Measurements from ENCODE around the gene PPP1R13L. TPM values are rescaled to one million over a fixed set of nuclear protein-coding genes. Genes with fewer than 3 reads are reported as not detected.

The PPP1R13L gene
- total RNA-seq, 2 experiments from 2014 or later, result 7.8 to 15.5 TPM

DNA sequence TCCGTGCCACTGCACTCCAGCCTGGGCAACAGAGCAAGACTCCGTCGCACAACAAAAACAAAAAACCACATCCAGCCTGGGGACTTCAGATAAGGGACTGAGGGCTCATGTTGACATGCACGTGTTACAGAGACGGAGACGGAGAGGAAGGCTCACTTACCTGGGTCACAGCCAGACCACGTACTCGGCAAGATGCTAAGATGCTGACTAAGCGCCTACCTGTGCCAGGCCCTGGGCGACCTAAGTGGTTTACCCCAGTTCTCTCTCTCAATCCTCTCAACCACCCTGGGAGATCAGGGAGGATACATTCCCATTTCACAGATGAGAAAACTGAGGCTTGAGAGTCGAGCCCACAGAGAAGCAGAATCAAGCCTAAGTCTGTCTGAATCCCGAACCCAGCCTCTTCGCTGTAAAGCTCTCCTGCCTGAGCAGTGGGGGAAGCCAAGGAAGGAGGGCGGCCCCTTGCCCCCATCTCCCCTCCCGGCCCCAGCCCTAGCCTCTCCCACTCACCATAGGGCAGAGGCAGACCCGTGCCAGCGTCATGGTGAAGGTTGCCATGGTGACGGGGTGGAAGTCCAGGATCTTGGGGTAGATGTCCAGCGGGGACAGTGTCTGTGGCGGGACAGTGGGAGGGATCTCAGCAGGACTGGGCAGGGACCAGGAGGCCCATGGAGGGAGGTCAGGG lies 48.0 kb downstream of the PPP1R13L start:
- Histone ChIP-seq H3K9me2 (ENCODE audit: insufficient read depth, low read length) (no peaks in the 10 kb centered on the region), H3K4me2 (ENCODE audit: low read length) (no peak overlapping the region), H3K4me1 (ENCODE audit: insufficient read depth, low read length, poor library complexity, severe bottlenecking) (no peaks in the 10 kb centered on the region), H3K9me3 (ENCODE audit: low read length) (no peaks in the 10 kb centered on the region), H4K20me1 (ENCODE audit: insufficient read depth, low read length) (no peaks in the 10 kb centered on the region), H3K79me2 (ENCODE audit: insufficient read depth, low read depth, low read length) (no peaks in the 10 kb centered on the region), H3K36me3 (ENCODE audit: insufficient read depth, low read length) (peaks cover 29% of the 10 kb centered on the region), H3K4me3 (ENCODE audit: low read depth, low read length, poor library complexity, severe bottlenecking) (no peak overlapping the region), H2AFZ (ENCODE audit: low read length) (no peak overlapping the region), H3K27ac (ENCODE audit: low read depth, low read length, poor library complexity, severe bottlenecking) (no peak overlapping the region)
- no peak for DNase-seq (ENCODE audit: low spot score)
- no TSS peak for BruUV-seq (replicated peaks)
- ChIA-PET CTCF (ENCODE audit: unreplicated experiment) (no interaction called here), POLR2A (no interaction called here)
- TF ChIP-seq, protein P1, sequence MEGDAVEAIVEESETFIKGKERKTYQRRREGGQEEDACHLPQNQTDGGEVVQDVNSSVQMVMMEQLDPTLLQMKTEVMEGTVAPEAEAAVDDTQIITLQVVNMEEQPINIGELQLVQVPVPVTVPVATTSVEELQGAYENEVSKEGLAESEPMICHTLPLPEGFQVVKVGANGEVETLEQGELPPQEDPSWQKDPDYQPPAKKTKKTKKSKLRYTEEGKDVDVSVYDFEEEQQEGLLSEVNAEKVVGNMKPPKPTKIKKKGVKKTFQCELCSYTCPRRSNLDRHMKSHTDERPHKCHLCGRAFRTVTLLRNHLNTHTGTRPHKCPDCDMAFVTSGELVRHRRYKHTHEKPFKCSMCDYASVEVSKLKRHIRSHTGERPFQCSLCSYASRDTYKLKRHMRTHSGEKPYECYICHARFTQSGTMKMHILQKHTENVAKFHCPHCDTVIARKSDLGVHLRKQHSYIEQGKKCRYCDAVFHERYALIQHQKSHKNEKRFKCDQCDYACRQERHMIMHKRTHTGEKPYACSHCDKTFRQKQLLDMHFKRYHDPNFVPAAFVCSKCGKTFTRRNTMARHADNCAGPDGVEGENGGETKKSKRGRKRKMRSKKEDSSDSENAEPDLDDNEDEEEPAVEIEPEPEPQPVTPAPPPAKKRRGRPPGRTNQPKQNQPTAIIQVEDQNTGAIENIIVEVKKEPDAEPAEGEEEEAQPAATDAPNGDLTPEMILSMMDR (conservative IDR thresholded peaks at IDR 0.05; ENCODE audit: low read length), result no peak
- no peak for TF ChIP-seq EZH2phosphoT487 (IDR thresholded peaks at IDR 0.05; ENCODE audit: borderline replicate concordance, low read depth, low read length)
- intact Hi-C loops (cut with micrococcal nuclease; ENCODE audit: unreplicated experiment), result no loop called here

DNA sequence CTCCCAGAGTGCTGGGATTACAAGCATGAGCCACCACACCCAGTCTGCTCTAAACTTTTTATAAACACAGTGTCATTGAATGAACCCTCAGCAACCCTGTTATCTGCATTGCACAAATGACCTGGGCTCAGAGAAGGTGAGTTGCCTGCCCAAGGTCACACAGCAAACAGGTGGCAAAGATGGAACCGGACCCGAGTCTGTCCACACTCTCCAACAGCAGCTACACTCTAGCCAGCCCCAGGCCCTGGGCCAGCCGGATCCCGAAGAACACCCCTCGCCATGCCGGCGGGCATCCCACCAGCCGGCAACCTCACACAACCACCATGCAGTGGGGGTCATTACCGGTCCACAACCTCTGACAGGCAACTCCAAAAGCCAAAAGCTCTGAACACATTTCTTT lies 49.0 kb downstream of the PPP1R13L start:
- Histone ChIP-seq H3K79me2 (ENCODE audit: insufficient read depth, low read depth, low read length) (no peaks in the 10 kb centered on the region), H3K36me3 (ENCODE audit: insufficient read depth, low read length) (peaks cover 20% of the 10 kb centered on the region), H3K9me2 (ENCODE audit: insufficient read depth, low read length) (no peaks in the 10 kb centered on the region), H3K27ac (ENCODE audit: low read depth, low read length, poor library complexity, severe bottlenecking) (no peak overlapping the region), H3K4me1 (ENCODE audit: insufficient read depth, low read length, poor library complexity, severe bottlenecking) (no peaks in the 10 kb centered on the region), H4K20me1 (ENCODE audit: insufficient read depth, low read length) (no peaks in the 10 kb centered on the region), H3K4me3 (ENCODE audit: low read depth, low read length, poor library complexity, severe bottlenecking) (no peak overlapping the region), H3K9me3 (ENCODE audit: low read length) (no peaks in the 10 kb centered on the region), H2AFZ (ENCODE audit: low read length) (no peak overlapping the region), H3K4me2 (ENCODE audit: low read length) (no peak overlapping the region)
- intact Hi-C loops (cut with micrococcal nuclease; ENCODE audit: unreplicated experiment), result no loop called here
- no TSS peak for BruUV-seq (replicated peaks)
- POLR2A ChIA-PET, result no interaction called here
- CTCF ChIA-PET (ENCODE audit: unreplicated experiment), result no interaction called here
- DNase-seq (ENCODE audit: low spot score), result no peak
- TF ChIP-seq, protein P1 (conservative IDR thresholded peaks at IDR 0.05; ENCODE audit: low read length), result no peak

DNA sequence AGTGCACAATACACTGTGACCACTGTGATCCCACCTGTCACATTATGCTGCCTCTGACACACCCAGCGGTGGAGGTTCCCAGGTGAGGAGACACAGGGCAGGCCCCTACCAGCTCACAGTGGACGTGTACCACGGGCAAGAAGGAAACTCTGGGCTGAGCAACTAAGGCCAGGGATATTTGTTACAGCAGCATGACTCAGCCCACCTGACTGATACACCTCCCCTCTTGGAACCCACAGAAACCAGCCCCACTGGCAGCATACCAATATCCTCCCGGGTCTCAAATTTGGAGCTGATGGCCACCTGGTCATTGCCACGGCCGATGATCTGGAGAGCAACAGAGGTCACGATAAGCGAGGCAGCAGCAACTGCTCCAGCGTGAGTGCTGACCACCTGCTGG lies 49.5 kb downstream of the PPP1R13L start:
- CTCF ChIA-PET (ENCODE audit: unreplicated experiment), result interaction anchor here (0.6 kb wide), 1 partner anchor 71 kb away, joined by 4 read pairs; no protein-coding TSS in a partner anchor
- H3K27ac ChIP-seq (ENCODE audit: low read depth, low read length, poor library complexity, severe bottlenecking), result no peak overlapping the region
- no peaks in the 10 kb centered on the region for H4K20me1 ChIP-seq (ENCODE audit: insufficient read depth, low read length)
- TF ChIP-seq EZH2phosphoT487 (IDR thresholded peaks at IDR 0.05; ENCODE audit: borderline replicate concordance, low read depth, low read length), result no peak
- TF ChIP-seq, protein P1 (conservative IDR thresholded peaks at IDR 0.05; ENCODE audit: low read length), result no peak
- H3K9me3 ChIP-seq (ENCODE audit: low read length), result no peaks in the 10 kb centered on the region
- no peaks in the 10 kb centered on the region for H3K9me2 ChIP-seq (ENCODE audit: insufficient read depth, low read length)
- no peak overlapping the region for H3K4me3 ChIP-seq (ENCODE audit: low read depth, low read length, poor library complexity, severe bottlenecking)
- H3K4me2 ChIP-seq (ENCODE audit: low read length), result no peak overlapping the region
- no peaks in the 10 kb centered on the region for H3K4me1 ChIP-seq (ENCODE audit: insufficient read depth, low read length, poor library complexity, severe bottlenecking)
- POLR2A ChIA-PET, result interaction anchor here (0.6 kb wide), 1 partner anchor 1420 kb away, joined by 3 read pairs; the partner anchor contains the start of gene ZNF45
- no peak overlapping the region for H2AFZ ChIP-seq (ENCODE audit: low read length)
- intact Hi-C loops (cut with micrococcal nuclease; ENCODE audit: unreplicated experiment), result no loop called here
- H3K79me2 ChIP-seq (ENCODE audit: insufficient read depth, low read depth, low read length), result no peaks in the 10 kb centered on the region
- no peak for DNase-seq (ENCODE audit: low spot score)
- H3K36me3 ChIP-seq (ENCODE audit: insufficient read depth, low read length), result peaks cover 20% of the 10 kb centered on the region
- no TSS peak for BruUV-seq (replicated peaks)

Data from OCI-LY7 (cell line).